Spleen (tissue), 7 donors: ENCODE data around the gene KCP.

Experiments used
- CTCF ChIP-seq, 11 experiments: fragments of 200-600 bp in 7 of 11; fragments of 450-650 bp in 4 of 11; sonication (generic) in 4 of 11; IDR thresholded peaks in 8 of 11; conservative IDR thresholded peaks in 3 of 11; 1 replicate in 7 of 11; 2 replicates in 4 of 11; pipeline versions ENCODE4 v1.4.0 to v1.8.0; 2016 to 2021; ENCODE audit warnings: antibody characterized with exemption in 11 of 11, inconsistent platforms in 4 of 11, mild to moderate bottlenecking in 1 of 11
- POLR2A ChIP-seq, 3 donors: fragments of 450-650 bp; IDR thresholded peaks; one replicate each; pipeline ENCODE4 v1.5.1; 2017; ENCODE audit warnings: antibody characterized with exemption in 3 of 3, mild to moderate bottlenecking in 1 of 3
- POLR2AphosphoS5 ChIP-seq, 3 donors: sonication (generic); formaldehyde crosslinking; IDR thresholded peaks; one replicate each; pipeline ENCODE4 v1.5.1; 2017; ENCODE audit warnings: antibody characterized with exemption in 3 of 3
- donor health status: DM: no; HTN: no; CAD: no; lungs with moderate emphysema.
- donor health status: DM: no; HTN: no; CAD: no.
- donor health status: DM: no; HTN: no; CAD: no.

GRCh38 chr7:128838109-128838779, 72.3 kb downstream of the KCP start:
- no peak for TF ChIP-seq CTCF (IDR thresholded peaks at IDR 0.05 in 8 of 11, conservative IDR thresholded peaks at IDR 0.05 in 3 of 11)
- no peak for TF ChIP-seq POLR2A (IDR thresholded peaks at IDR 0.05)
- TF ChIP-seq POLR2AphosphoS5 (IDR thresholded peaks at IDR 0.05), result no peak
